Epithelial cell of esophagus (primary cell): ENCODE measurements around the gene TPCN2.

Experiments used
- DNase-seq: peaks from one replicate; pipeline ENCODE4 v3.0.0; 2010; ENCODE audit warnings: low read depth
- H3K4me3 ChIP-seq: 2 replicates; pipeline ENCODE4 v1.5.1; 2011; ENCODE audit warnings: mild to moderate bottlenecking, low read length, control low read depth
- CTCF ChIP-seq: IDR thresholded peaks from 2 replicates; pipeline ENCODE4 v1.5.1; 2011; ENCODE audit warnings: low read depth, mild to moderate bottlenecking, low read length, control low read depth, inconsistent platforms; ENCODE audit not compliant: insufficient read depth; ENCODE audit errors: missing control alignments

The TPCN2 gene

GRCh38 chr11:69092263-69092662 lies 43.5 kb downstream of the TPCN2 start:
- no peak overlapping the region for H3K4me3 ChIP-seq
- TF ChIP-seq CTCF, result no peak
- no peak for DNase-seq

GRCh38 chr11:69093106-69093505 lies 44.4 kb downstream of the TPCN2 start:
- no peak for TF ChIP-seq CTCF
- no peak overlapping the region for H3K4me3 ChIP-seq
- DNase-seq, result no peak

- DNase-seq, result no peak
- TF ChIP-seq CTCF, result no peak
- no peak overlapping the region for H3K4me3 ChIP-seq
These were observed 45.6 kb downstream of the TPCN2 start for GRCh38 chr11:69094111-69094914.

GRCh38 chr11:69094915-69095290 lies 46.2 kb downstream of the TPCN2 start:
- TF ChIP-seq CTCF, result no peak
- H3K4me3 ChIP-seq, result no peak overlapping the region
- DNase-seq, result no peak

GRCh38 chr11:69095300-69095699 lies 46.6 kb downstream of the TPCN2 start:
- DNase-seq, result no peak
- no peak overlapping the region for H3K4me3 ChIP-seq
- no peak for TF ChIP-seq CTCF

- no peak overlapping the region for H3K4me3 ChIP-seq
- no peak for TF ChIP-seq CTCF
- no peak for DNase-seq
These were observed 47.7 kb downstream of the TPCN2 start for GRCh38 chr11:69096473-69096872.

- TF ChIP-seq CTCF, result no peak
- H3K4me3 ChIP-seq, result no peak overlapping the region
These were observed 48.5 kb downstream of the TPCN2 start for GRCh38 chr11:69097263-69097662.

More at GRCh38 chr11:69097263-69097662, 48.5 kb downstream of the TPCN2 start:
- DNase-seq, result no peak
